HepG2 (cell line): ENCODE data around the gene FBXO11. TPM values are rescaled to one million over a fixed set of nuclear protein-coding genes. Genes with fewer than 3 reads are reported as not detected.

Source experiments
- ATAC-seq: fragments of 200-7000 bp; cut with Tn5 transposase; 3 replicates; pipeline ENCODE4 v1.9.1; 2020; ENCODE audit warnings: mild to moderate bottlenecking, moderate library complexity
- BruUV-seq: library from RNA; stranded (reverse); fragments of 400-500 nt; replicated peaks from 2 replicates; lab custom pipeline; 2021; lab: Mats Ljungman, UMichigan
- CTCF ChIA-PET: fragments of 300-600 bp; formaldehyde crosslinking; extraction: SDS; loops from one replicate; lab custom pipeline; 2021; ENCODE audit warnings: low total read pairs, inconsistent platforms, low intra/inter-chr PET ratio; lab: Yijun Ruan, JAX
- POLR2A ChIA-PET: fragments of 350-600 bp; sonication (Branson Sonifier 250); formaldehyde crosslinking; loops from one replicate; lab custom pipeline; 2020; ENCODE audit warnings: antibody characterized with exemption, inconsistent platforms; lab: Yijun Ruan, JAX
- DNase-seq: peaks from one replicate; pipeline ENCODE4 v3.0.0-alpha.2; 2015; ENCODE audit warnings: low spot score
- FAIRE-seq: peaks from 3 replicates; lab custom pipeline; 2011; peaks lifted over from hg19 to GRCh38; lab: Jason Lieb, UNC
- H2AFZ ChIP-seq: one replicate; pipeline ENCODE4 v1.6.1; 2011; ENCODE audit warnings: low read length, inconsistent platforms
- H3K27ac ChIP-seq: fragments of 300-600 bp; 3 replicates; pipeline ENCODE4 v1.8.0; 2011; ENCODE audit warnings: mixed run types, mild to moderate bottlenecking, mixed read lengths, low read length, inconsistent platforms; ENCODE audit not compliant: insufficient read depth; ENCODE audit errors: extremely low read length
- H3K27me3 ChIP-seq, 2 experiments: fragments of 200-600 bp in 1 of 2; 2 replicates in 1 of 2; 3 replicates in 1 of 2; pipeline versions ENCODE4 v1.6.0 to v1.8.0; 2011; ENCODE audit warnings: low read length in 2 of 2, mild to moderate bottlenecking in 2 of 2, moderate library complexity in 2 of 2, inconsistent platforms in 1 of 2; ENCODE audit not compliant: insufficient read depth in 2 of 2, control insufficient read depth in 1 of 2
- H3K36me3 ChIP-seq, 2 experiments: fragments of 200-600 bp in 1 of 2; replicated peaks in 1 of 2; 2 replicates in 1 of 2; 3 replicates in 1 of 2; pipeline versions ENCODE4 v1.5.1 to v1.8.0; 2011; ENCODE audit warnings: low read length in 2 of 2, inconsistent platforms in 1 of 2; ENCODE audit not compliant: insufficient read depth in 2 of 2, control insufficient read depth in 1 of 2
- H3K4me1 ChIP-seq: 2 replicates; pipeline ENCODE4 v1.5.1; 2012; ENCODE audit warnings: low read length, inconsistent platforms; ENCODE audit not compliant: insufficient read depth
- H3K4me2 ChIP-seq: 2 replicates; pipeline ENCODE4 v1.6.0; 2011; ENCODE audit warnings: low read depth, low read length, inconsistent platforms
- H3K4me3 ChIP-seq, 3 experiments: fragments of 200-600 bp in 1 of 3; sonication (generic), shearing (Covaris generic) in 1 of 3; replicated peaks in 1 of 3; 2 replicates each; pipeline ENCODE4 v1.5.1; 2011 to 2016; ENCODE audit warnings: low read length in 3 of 3, inconsistent platforms in 2 of 3, low read depth in 2 of 3, mild to moderate bottlenecking in 2 of 3, control low read depth in 1 of 3, mixed read lengths in 1 of 3; ENCODE audit not compliant: insufficient read depth in 1 of 3
- H3K79me2 ChIP-seq: one replicate; pipeline ENCODE4 v1.6.1; 2011; ENCODE audit warnings: low read length, inconsistent platforms; ENCODE audit not compliant: insufficient read depth
- H3K9ac ChIP-seq: 2 replicates; pipeline ENCODE4 v1.6.0; 2011; ENCODE audit warnings: mild to moderate bottlenecking, low read depth, low read length, inconsistent platforms; ENCODE audit not compliant: insufficient read depth
- H3K9me3 ChIP-seq: 2 replicates; pipeline ENCODE4 v1.5.1; 2012; ENCODE audit warnings: mild to moderate bottlenecking, low read length
- H4K20me1 ChIP-seq: 2 replicates; pipeline ENCODE4 v1.6.0; 2011; ENCODE audit warnings: inconsistent platforms, mild to moderate bottlenecking, low read length, moderate library complexity; ENCODE audit not compliant: insufficient read depth
- CEBPB ChIP-seq: IDR thresholded peaks from 2 replicates; pipeline ENCODE4 v1.6.1; 2011; ENCODE audit warnings: low read depth, low read length, improper control_type of control experiment, borderline replicate concordance
- HOXA9 ChIP-seq: sonication (generic); formaldehyde crosslinking; IDR thresholded peaks from 2 replicates; pipeline ENCODE4 v1.8.1; 2022; ENCODE audit warnings: missing genetic modification reagents, mild to moderate bottlenecking, moderate library complexity, borderline replicate concordance
- NONO ChIP-seq, 2 experiments: fragments of 450-650 bp in 1 of 2; sonication (generic) in 1 of 2; formaldehyde crosslinking in 1 of 2; IDR thresholded peaks in 1 of 2; conservative IDR thresholded peaks in 1 of 2; 2 replicates each; pipeline versions ENCODE4 v1.6.1 to v1.8.0; 2017 to 2022; ENCODE audit warnings: mild to moderate bottlenecking in 1 of 2, missing genetic modification reagents in 1 of 2, moderate library complexity in 1 of 2
- ZNF160 ChIP-seq: sonication (generic); formaldehyde crosslinking; IDR thresholded peaks from 2 replicates; pipeline ENCODE4 v1.8.0; 2022; ENCODE audit warnings: mild to moderate bottlenecking, inconsistent platforms, missing genetic modification reagents
- ZNF570 ChIP-seq: sonication (generic); formaldehyde crosslinking; IDR thresholded peaks from 2 replicates; pipeline ENCODE4 v1.4.0; 2020; ENCODE audit warnings: mild to moderate bottlenecking, missing genetic modification reagents, borderline replicate concordance
- WGBS: methylation state at CpG from one replicate; pipeline ENCODE4 v1.1.6; 2017; ENCODE audit warnings: low lambda C conversion rate; 5-methylcytosine and 5-hydroxymethylcytosine counted together
- in situ Hi-C: cut with HindIII; loops from 2 replicates; pipeline ENCODE4 v1.10.0; 2017; ENCODE audit warnings: low pct_unique_long_range_greater_than_20kb; ENCODE audit not compliant: extremely low pct_ligation_motif_present
- intact Hi-C: fragments of 100-400 bp; cut with micrococcal nuclease; formaldehyde crosslinking; loops from one replicate; pipeline ENCODE4 v1.10.0; 2022; ENCODE audit not compliant: unreplicated experiment
- polyA plus RNA-seq, 8 experiments: library from polyadenylated mRNA; depleted of rRNA in 3 of 8; stranded (reverse) in 7 of 8; unstranded in 1 of 8; fragments of >200 nt; fragmentation: Illumina TruSeq in 4 of 8; extraction: Trizol in 4 of 8; gene quantifications; 2 replicates each; pipeline versions ENCODE4 v1.2.1 to v1.2.3, GENCODE V29; 2011 to 2016; ENCODE audit warnings: low read depth in 4 of 8, missing spikeins in 1 of 8, mixed read lengths in 1 of 8; ENCODE audit not compliant: insufficient read depth in 1 of 8
- total RNA-seq, 5 experiments: library from RNA; depleted of rRNA; stranded (reverse); fragments of >200 nt; fragmentation: Illumina TruSeq; extraction: Trizol; gene quantifications; 2 replicates each; pipeline ENCODE4 v1.2.3, GENCODE V29; 2016; ENCODE audit warnings: low read depth in 1 of 5

Gene FBXO11
- total and polyA plus RNA-seq, 2 of the 13 experiments (the other 11 are each of a cell fraction or from before 2014, with no cell fraction given), result 27.9 to 47.6 TPM

DNA sequence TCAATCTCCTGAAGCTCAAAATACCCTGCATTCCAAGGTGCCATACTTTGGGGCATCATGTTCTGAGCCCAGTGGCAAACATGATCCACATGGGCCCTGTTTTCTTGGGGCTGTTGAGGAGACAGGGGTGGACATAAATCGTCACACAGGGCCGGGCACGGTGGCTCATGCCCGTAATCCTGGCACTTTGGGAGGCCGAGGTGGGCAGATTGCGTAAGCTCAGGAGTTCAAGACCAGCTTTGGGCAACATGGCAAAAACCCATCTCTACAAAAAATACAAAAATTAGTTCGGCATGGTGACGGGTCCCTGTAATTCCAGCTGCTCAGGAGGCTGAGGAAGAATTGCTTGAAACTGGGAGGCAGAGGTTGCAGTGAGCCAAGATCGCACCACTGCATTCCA is 137.0 kb downstream of the FBXO11 start:
- Histone ChIP-seq H4K20me1 (no peaks in the 10 kb centered on the region), H3K27ac (no peak overlapping the region), H3K4me2 (no peak overlapping the region), H3K4me1 (peaks cover 6% of the 10 kb centered on the region; the same call in 1 of the 2 replicates), H2AFZ (no peak overlapping the region), H3K9ac (no peak overlapping the region), H3K27me3 (peaks cover 0 to 8% of the 10 kb centered on the region in 2 experiments; a peak in 2 of 5 replicates), H3K36me3 (no peaks in the 10 kb centered on the region), H3K4me3 (no peak overlapping the region), H3K79me2 (no peaks in the 10 kb centered on the region)
- FAIRE-seq (no peak), DNase-seq (no peak), ATAC-seq (no peak)
- CTCF ChIA-PET, result no interaction called here
- BruUV-seq, result no TSS peak
- POLR2A ChIA-PET, result interaction anchor here (0.7 kb wide), 1 partner anchor 13 kb away, joined by 4 read pairs; the partner anchor contains the start of gene MSH6
- in situ Hi-C loops, result loop anchor here (5.0 to 10.0 kb wide), 3 partner anchors 117 to 435 kb away; no protein-coding TSS in a partner anchor
- WGBS, result 61% methylated on average over 8 of the region's 9 CpGs
- no peak for TF ChIP-seq ZNF160 (CRISPR knock-in tag)
- TF ChIP-seq NONO (IDR thresholded peaks at IDR 0.05), result no peak
- no peak for TF ChIP-seq NONO (CRISPR knock-in tag; conservative IDR thresholded peaks at IDR 0.05)
- TF ChIP-seq ZNF570 (CRISPR knock-in tag), result no peak
- TF ChIP-seq CEBPB, result peak; percentile 65
- no peak for TF ChIP-seq HOXA9 (CRISPR knock-in tag)
- TF ChIP-seq, all 625 proteins: peak for 1
- intact Hi-C loops, result loop anchor here (5.0 kb wide), 1 partner anchor 382 kb away; no protein-coding TSS in a partner anchor
- no peaks in the 10 kb centered on the region for H3K9me3 ChIP-seq
